ENCODE results near the gene CLDN9. TPM values are rescaled to one million over a fixed set of nuclear protein-coding genes. Genes with fewer than 3 reads are reported as not detected.

Gene CLDN9
- total and polyA plus RNA-seq, 4 donors = 0.06 to 0.38 (median 0.28) TPM

- Histone ChIP-seq H3K9me3 (ENCODE audit: control insufficient read depth, insufficient read depth, low read length) (no peaks in the 10 kb centered on the region), H3K36me3 (ENCODE audit: control insufficient read depth, insufficient read depth, low read length) (peaks cover 35% of the 10 kb centered on the region), H3K4me1 (ENCODE audit: control insufficient read depth, insufficient read depth, low read length) (peaks cover 77% of the 10 kb centered on the region), H3K27me3 (ENCODE audit: control insufficient read depth, insufficient read depth, low read length) (peaks cover 51% of the 10 kb centered on the region), H3K27ac (ENCODE audit: low read depth, low read length) (no peak overlapping the region), H3K4me3 (ENCODE audit: low read depth, low read length) (peak overlapping the region; percentile 51)
- no peak for DNase-seq (ENCODE audit: low read depth in 4 of 6, low spot score in 6 of 6)
- 15% methylated on average over 18 of the region's 18 CpGs for WGBS (ENCODE audit: insufficient coverage)
Measured at GRCh38 chr16:2968368-2968737, 44.4 kb upstream of the CLDN9 start.

DNA sequence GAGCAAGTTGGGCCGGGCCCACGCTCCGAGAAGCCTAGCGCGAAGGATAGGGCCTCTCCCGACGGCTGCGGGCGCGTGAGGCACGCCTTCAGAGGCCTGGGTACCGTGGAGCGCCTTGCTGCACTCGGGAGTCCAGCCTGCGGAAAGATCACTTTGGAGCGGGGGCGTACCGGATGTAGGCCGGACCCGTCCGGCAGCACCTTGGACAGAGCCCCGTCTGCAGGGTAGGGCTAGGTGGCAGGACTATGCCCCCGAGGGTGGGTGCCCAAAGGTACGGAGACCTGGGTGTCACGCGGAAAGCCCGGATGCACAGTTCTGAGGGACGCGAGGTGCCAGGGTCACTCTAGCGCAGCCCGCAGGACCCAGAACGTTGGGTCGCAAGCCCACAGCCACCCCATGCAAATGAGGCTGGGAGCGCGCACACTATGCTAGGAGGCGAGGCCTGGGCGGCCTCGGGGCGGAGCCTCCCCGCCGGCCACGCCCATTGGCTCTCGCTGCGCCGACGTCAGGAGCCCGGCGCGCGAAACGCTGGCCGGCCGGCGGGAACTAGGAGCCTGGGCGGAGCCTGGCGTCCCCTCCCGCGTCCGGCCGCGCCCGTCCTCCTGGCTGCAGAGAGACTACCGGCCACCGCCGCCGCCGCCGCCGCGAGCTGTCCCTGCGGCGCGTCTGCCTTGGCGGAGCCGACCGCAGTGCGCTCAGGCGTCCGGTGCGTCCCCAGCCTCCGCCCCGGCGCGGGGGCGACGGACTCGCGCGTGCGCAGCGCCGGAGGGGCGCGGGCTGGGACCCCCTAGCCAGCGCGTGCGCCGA, 43.8 kb upstream of the CLDN9 start, which contains the start of gene PAQR4:
Gene PAQR4 (plus strand): TSS at position 611 of the 807 bp plus-strand sequence. CDS start 327 bp downstream, outside the sequence.
- peak; percentile 72 to 97 (median 84) for DNase-seq (ENCODE audit: low read depth in 4 of 6, low spot score in 6 of 6)
- Histone ChIP-seq H3K9me3 (ENCODE audit: control insufficient read depth, insufficient read depth, low read length) (no peaks in the 10 kb centered on the region), H3K36me3 (ENCODE audit: control insufficient read depth, insufficient read depth, low read length) (peaks cover 40% of the 10 kb centered on the region), H3K27me3 (ENCODE audit: control insufficient read depth, insufficient read depth, low read length) (peaks cover 45% of the 10 kb centered on the region), H3K4me3 (ENCODE audit: low read depth, low read length) (peak within 1 kb of the TSS; percentile 59), H3K27ac (ENCODE audit: low read depth, low read length) (peak within 1 kb of the TSS; percentile 75), H3K4me1 (ENCODE audit: control insufficient read depth, insufficient read depth, low read length) (peaks cover 77% of the 10 kb centered on the region)
- 1% methylated on average over 98 of the region's 98 CpGs for WGBS (ENCODE audit: insufficient coverage)

GRCh38 chr16:2969545-2970521, 42.9 kb upstream of the CLDN9 start:
- H3K4me1 ChIP-seq (ENCODE audit: control insufficient read depth, insufficient read depth, low read length) = peaks cover 77% of the 10 kb centered on the region
- H3K27me3 ChIP-seq (ENCODE audit: control insufficient read depth, insufficient read depth, low read length) = peaks cover 36% of the 10 kb centered on the region
- no peaks in the 10 kb centered on the region for H3K9me3 ChIP-seq (ENCODE audit: control insufficient read depth, insufficient read depth, low read length)
- H3K4me3 ChIP-seq (ENCODE audit: low read depth, low read length) = peak overlapping the region; percentile 59
- WGBS (ENCODE audit: insufficient coverage) = 1% methylated on average over 83 of the region's 83 CpGs
- peak overlapping the region; percentile 75 for H3K27ac ChIP-seq (ENCODE audit: low read depth, low read length)
- peak in 1 of 6 donors; percentile 64 for DNase-seq (ENCODE audit: low read depth in 4 of 6, low spot score in 6 of 6)
- peaks cover 49% of the 10 kb centered on the region for H3K36me3 ChIP-seq (ENCODE audit: control insufficient read depth, insufficient read depth, low read length)

DNA sequence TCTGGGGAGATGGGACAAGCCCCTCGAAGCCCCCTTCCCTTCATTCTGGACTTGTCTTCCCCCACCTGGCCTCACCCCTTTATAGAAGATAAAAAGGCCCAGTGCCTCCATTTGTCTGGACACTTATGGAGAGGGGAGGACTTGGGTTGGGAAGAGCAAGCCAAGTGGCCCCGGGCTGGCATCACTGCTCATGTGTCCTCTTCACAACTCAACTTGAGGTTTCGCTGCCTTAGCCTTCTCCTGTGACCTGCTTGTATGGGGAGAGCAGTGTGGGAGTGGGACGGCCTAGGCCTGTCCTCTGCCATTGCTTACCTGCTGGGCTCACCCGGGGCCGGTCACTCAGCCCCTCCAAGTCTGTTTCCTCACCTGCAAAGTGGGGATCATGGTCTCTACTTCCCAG, 42.2 kb upstream of the CLDN9 start:
- peaks cover 57% of the 10 kb centered on the region for H3K36me3 ChIP-seq (ENCODE audit: control insufficient read depth, insufficient read depth, low read length)
- 88% methylated on average over 2 of the region's 6 CpGs for WGBS (ENCODE audit: insufficient coverage)
- peaks cover 29% of the 10 kb centered on the region for H3K27me3 ChIP-seq (ENCODE audit: control insufficient read depth, insufficient read depth, low read length)
- no peak for DNase-seq (ENCODE audit: low read depth in 4 of 6, low spot score in 6 of 6)
- H3K27ac ChIP-seq (ENCODE audit: low read depth, low read length) = peak overlapping the region; percentile 75
- H3K9me3 ChIP-seq (ENCODE audit: control insufficient read depth, insufficient read depth, low read length) = no peaks in the 10 kb centered on the region
- H3K4me3 ChIP-seq (ENCODE audit: low read depth, low read length) = peak overlapping the region; percentile 59
- H3K4me1 ChIP-seq (ENCODE audit: control insufficient read depth, insufficient read depth, low read length) = peaks cover 81% of the 10 kb centered on the region

DNA sequence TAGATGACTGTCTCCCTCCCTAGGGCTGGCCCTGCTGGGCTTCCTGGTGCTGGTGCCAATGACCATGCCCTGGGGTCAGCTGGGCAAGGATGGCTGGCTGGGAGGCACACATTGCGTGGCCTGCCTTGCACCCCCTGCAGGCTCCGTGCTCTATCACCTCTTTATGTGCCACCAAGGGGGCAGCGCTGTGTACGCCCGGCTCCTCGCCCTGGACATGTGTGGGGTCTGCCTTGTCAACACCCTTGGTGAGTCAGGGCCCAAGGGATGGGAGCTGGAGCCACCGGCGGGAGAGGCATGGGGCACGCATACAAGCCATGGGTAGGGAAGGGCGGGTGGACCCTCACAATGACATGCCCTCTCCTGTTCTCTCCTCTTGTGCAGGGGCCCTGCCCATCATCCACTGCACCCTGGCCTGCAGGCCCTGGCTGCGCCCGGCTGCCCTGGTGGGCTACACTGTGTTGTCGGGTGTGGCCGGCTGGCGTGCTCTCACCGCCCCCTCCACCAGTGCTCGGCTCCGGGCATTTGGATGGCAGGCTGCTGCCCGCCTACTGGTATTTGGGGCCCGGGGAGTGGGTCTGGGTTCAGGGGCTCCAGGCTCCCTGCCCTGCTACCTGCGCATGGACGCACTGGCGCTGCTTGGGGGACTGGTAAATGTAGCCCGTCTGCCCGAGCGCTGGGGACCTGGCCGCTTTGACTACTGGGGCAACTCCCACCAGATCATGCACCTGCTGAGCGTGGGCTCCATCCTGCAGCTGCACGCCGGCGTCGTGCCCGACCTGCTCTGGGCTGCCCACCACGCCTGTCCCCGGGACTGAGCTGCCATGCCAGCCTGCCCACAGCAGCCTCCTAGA, 41.4 kb upstream of the CLDN9 start:
- Histone ChIP-seq H3K27me3 (ENCODE audit: control insufficient read depth, insufficient read depth, low read length) (peaks cover 21% of the 10 kb centered on the region), H3K9me3 (ENCODE audit: control insufficient read depth, insufficient read depth, low read length) (no peaks in the 10 kb centered on the region), H3K4me3 (ENCODE audit: low read depth, low read length) (no peak overlapping the region), H3K36me3 (ENCODE audit: control insufficient read depth, insufficient read depth, low read length) (peaks cover 62% of the 10 kb centered on the region), H3K4me1 (ENCODE audit: control insufficient read depth, insufficient read depth, low read length) (peaks cover 89% of the 10 kb centered on the region), H3K27ac (ENCODE audit: low read depth, low read length) (peak overlapping the region; percentile 84)
- DNase-seq (ENCODE audit: low read depth in 4 of 6, low spot score in 6 of 6) = no peak
- WGBS (ENCODE audit: insufficient coverage) = 90% methylated on average over 35 of the region's 35 CpGs

GRCh38 chr16:2971985-2972784, 40.5 kb upstream of the CLDN9 start:
- 60% methylated on average over 11 of the region's 15 CpGs for WGBS (ENCODE audit: insufficient coverage)
- Histone ChIP-seq H3K27ac (ENCODE audit: low read depth, low read length) (peak overlapping the region; percentile 84), H3K4me1 (ENCODE audit: control insufficient read depth, insufficient read depth, low read length) (peaks cover 93% of the 10 kb centered on the region), H3K36me3 (ENCODE audit: control insufficient read depth, insufficient read depth, low read length) (peaks cover 68% of the 10 kb centered on the region), H3K27me3 (ENCODE audit: control insufficient read depth, insufficient read depth, low read length) (peaks cover 16% of the 10 kb centered on the region), H3K9me3 (ENCODE audit: control insufficient read depth, insufficient read depth, low read length) (no peaks in the 10 kb centered on the region), H3K4me3 (ENCODE audit: low read depth, low read length) (no peak overlapping the region)
- peak in 1 of 6 donors; percentile 51 for DNase-seq (ENCODE audit: low read depth in 4 of 6, low spot score in 6 of 6)

- peak in 4 of 6 donors; percentile 59 to 89 (median 66) for DNase-seq (ENCODE audit: low read depth in 4 of 6, low spot score in 6 of 6)
- Histone ChIP-seq H3K9me3 (ENCODE audit: control insufficient read depth, insufficient read depth, low read length) (no peaks in the 10 kb centered on the region), H3K27me3 (ENCODE audit: control insufficient read depth, insufficient read depth, low read length) (peaks cover 8% of the 10 kb centered on the region), H3K4me3 (ENCODE audit: low read depth, low read length) (no peak overlapping the region), H3K36me3 (ENCODE audit: control insufficient read depth, insufficient read depth, low read length) (peaks cover 63% of the 10 kb centered on the region), H3K27ac (ENCODE audit: low read depth, low read length) (peak overlapping the region; percentile 84), H3K4me1 (ENCODE audit: control insufficient read depth, insufficient read depth, low read length) (peaks cover 95% of the 10 kb centered on the region)
- WGBS (ENCODE audit: insufficient coverage) = 55% methylated on average over 5 of the region's 5 CpGs
Measured at GRCh38 chr16:2973093-2973492, 39.6 kb upstream of the CLDN9 start.

DNA sequence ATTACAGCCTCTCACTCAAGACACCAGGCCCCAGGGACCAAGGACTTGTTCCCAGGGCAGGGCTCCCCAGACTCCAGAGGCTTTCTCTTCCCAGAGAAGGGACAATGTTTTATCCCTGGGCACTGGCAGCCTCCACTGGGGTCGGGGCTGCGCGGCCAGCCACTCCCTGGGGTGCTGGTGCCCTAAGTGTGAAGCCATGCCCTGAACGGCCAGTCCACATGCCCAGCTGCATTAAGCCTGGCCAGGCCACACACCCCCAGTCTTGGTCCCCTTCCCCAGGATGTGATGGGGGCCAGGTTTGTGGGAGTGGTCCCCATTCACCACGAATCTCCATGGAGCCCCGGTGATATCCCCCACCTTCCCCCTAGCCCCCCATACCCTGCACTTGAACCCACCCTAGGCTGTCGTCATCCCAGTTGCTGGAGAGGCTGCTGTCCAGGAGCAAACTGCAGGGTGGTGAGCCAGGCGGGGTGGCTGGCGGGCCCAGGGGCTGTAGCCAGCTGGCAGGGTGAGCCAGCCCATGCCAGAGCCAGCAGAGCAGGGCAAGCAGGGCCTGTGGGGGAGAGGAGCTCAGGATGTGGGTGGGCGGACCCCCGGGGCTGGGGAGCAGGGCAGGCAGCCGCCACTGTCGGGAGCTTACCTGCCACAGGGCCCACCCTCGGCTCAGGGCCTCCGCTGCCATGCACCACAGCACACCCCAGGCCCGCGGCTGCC, 39.0 kb upstream of the CLDN9 start:
- DNase-seq (ENCODE audit: low read depth in 4 of 6, low spot score in 6 of 6) = peak in 1 of 6 donors; percentile 64
- H3K27ac ChIP-seq (ENCODE audit: low read depth, low read length) = peak overlapping the region; percentile 84
- 67% methylated on average over 11 of the region's 17 CpGs for WGBS (ENCODE audit: insufficient coverage)

More for the DNA sequence above, 39.0 kb upstream of the CLDN9 start:
- peaks cover under 1% of the 10 kb centered on the region for H3K27me3 ChIP-seq (ENCODE audit: control insufficient read depth, insufficient read depth, low read length)
- H3K4me3 ChIP-seq (ENCODE audit: low read depth, low read length) = no peak overlapping the region
- H3K36me3 ChIP-seq (ENCODE audit: control insufficient read depth, insufficient read depth, low read length) = peaks cover 63% of the 10 kb centered on the region
- no peaks in the 10 kb centered on the region for H3K9me3 ChIP-seq (ENCODE audit: control insufficient read depth, insufficient read depth, low read length)
- peaks cover 89% of the 10 kb centered on the region for H3K4me1 ChIP-seq (ENCODE audit: control insufficient read depth, insufficient read depth, low read length)
